GM23338 (cell line): ENCODE measurements around the gene LACRT. TPM values are rescaled to one million over a fixed set of nuclear protein-coding genes. Genes with fewer than 3 reads are reported as not detected.
A peak's percentile ranks its signal among the peaks of the same experiment; 100 is the strongest.

Experiments
- ATAC-seq: fragments of 200-7000 bp; cut with Tn5 transposase; 3 replicates; pipeline ENCODE4 v1.9.1; 2020
- DNase-seq: peaks from one replicate; pipeline ENCODE4 v3.0.0-alpha.2; 2015; ENCODE audit warnings: low spot score
- H2AFZ ChIP-seq: fragments of 200-600 bp; sonication (generic); 2 replicates; pipeline ENCODE4 v1.8.0; 2016; ENCODE audit warnings: antibody characterized with exemption, mild to moderate bottlenecking, moderate library complexity
- H3F3A ChIP-seq: fragments of 200-600 bp; sonication (generic); replicated peaks from 2 replicates; pipeline ENCODE4 v1.8.0; 2017; ENCODE audit warnings: antibody characterized with exemption, mixed run types, low read depth
- H3K27ac ChIP-seq: fragments of 200-600 bp; sonication (generic); 2 replicates; pipeline ENCODE4 v1.6.1; 2016; ENCODE audit warnings: low read depth
- H3K27me3 ChIP-seq: fragments of 200-600 bp; sonication (generic); 2 replicates; pipeline ENCODE4 v1.8.0; 2016; ENCODE audit warnings: mild to moderate bottlenecking, mixed run types, moderate library complexity; ENCODE audit not compliant: insufficient read depth
- H3K36me3 ChIP-seq: fragments of 200-600 bp; sonication (generic); 2 replicates; pipeline ENCODE4 v1.8.0; 2016; ENCODE audit warnings: mild to moderate bottlenecking; ENCODE audit not compliant: insufficient read depth
- H3K4me1 ChIP-seq: fragments of 200-600 bp; sonication (generic); 2 replicates; pipeline ENCODE4 v1.8.0; 2016; ENCODE audit warnings: mild to moderate bottlenecking, moderate library complexity; ENCODE audit not compliant: insufficient read depth
- H3K4me2 ChIP-seq: fragments of 200-600 bp; sonication (generic); 2 replicates; pipeline ENCODE4 v1.7.1; 2017; ENCODE audit warnings: mixed run types
- H3K4me3 ChIP-seq: fragments of 200-600 bp; sonication (generic); 2 replicates; pipeline ENCODE4 v1.6.1; 2016; ENCODE audit warnings: mixed run types
- H3K79me2 ChIP-seq: fragments of 200-600 bp; sonication (generic); replicated peaks from 2 replicates; pipeline ENCODE4 v1.8.0; 2017; ENCODE audit warnings: mild to moderate bottlenecking; ENCODE audit not compliant: insufficient read depth
- H3K9me2 ChIP-seq: fragments of 200-600 bp; sonication (generic); 2 replicates; pipeline ENCODE4 v1.8.0; 2017; ENCODE audit not compliant: insufficient read depth
- H4K20me1 ChIP-seq: fragments of 200-600 bp; sonication (generic); replicated peaks from 2 replicates; pipeline ENCODE4 v1.8.0; 2017; ENCODE audit warnings: mild to moderate bottlenecking; ENCODE audit not compliant: insufficient read depth
- H3K27ac Mint-ChIP-seq: 2 replicates; pipeline ENCODE4 v1.8.0; 2020; ENCODE audit warnings: inconsistent platforms, mild to moderate bottlenecking, moderate library complexity, mixed read lengths
- H3K27me3 Mint-ChIP-seq: 3 replicates; pipeline ENCODE4 v1.8.0; 2022; ENCODE audit warnings: low read depth, mild to moderate bottlenecking, moderate library complexity, mixed read lengths, inconsistent platforms; ENCODE audit not compliant: insufficient read depth, poor library complexity
- H3K36me3 Mint-ChIP-seq: 3 replicates; pipeline ENCODE4 v1.8.0; 2021; ENCODE audit warnings: low read depth, mild to moderate bottlenecking, inconsistent platforms, moderate library complexity, mixed read lengths
- H3K4me1 Mint-ChIP-seq: 3 replicates; pipeline ENCODE4 v1.8.0; 2020; ENCODE audit warnings: mild to moderate bottlenecking, inconsistent platforms, mixed read lengths
- H3K4me3 Mint-ChIP-seq: 3 replicates; pipeline ENCODE4 v1.8.0; 2021; ENCODE audit warnings: moderate library complexity, mild to moderate bottlenecking, inconsistent platforms, mixed read lengths
- H3K9me3 Mint-ChIP-seq: 3 replicates; pipeline ENCODE4 v1.8.0; 2020; ENCODE audit warnings: moderate library complexity, mild to moderate bottlenecking, inconsistent platforms, mixed read lengths
- CREB1 ChIP-seq: fragments of 250-450 bp; sonication (Bioruptor Pico); IDR thresholded peaks from 2 replicates; pipeline ENCODE4 v1.5.0; 2020; ENCODE audit warnings: low read depth, mild to moderate bottlenecking, moderate library complexity
- EZH2 ChIP-seq: fragments of 200-600 bp; sonication (generic); IDR thresholded peaks from one replicate; pipeline ENCODE4 v1.8.0; 2017; ENCODE audit warnings: antibody characterized with exemption, mild to moderate bottlenecking, low read depth; ENCODE audit not compliant: unreplicated experiment
- JUNB ChIP-seq: IDR thresholded peaks from one replicate; pipeline ENCODE4 v1.6.1; 2016; ENCODE audit warnings: antibody characterized with exemption; ENCODE audit not compliant: unreplicated experiment
- NANOG ChIP-seq: IDR thresholded peaks from 2 replicates; pipeline ENCODE4 v1.6.1; 2016; ENCODE audit warnings: antibody characterized with exemption, borderline replicate concordance
- POLR2AphosphoS5 ChIP-seq: IDR thresholded peaks from 2 replicates; pipeline ENCODE4 v1.6.1; 2016; ENCODE audit warnings: antibody characterized with exemption, low read depth
- STAT1 ChIP-seq: IDR thresholded peaks from one replicate; pipeline ENCODE4 v1.6.1; 2016; ENCODE audit warnings: antibody characterized with exemption; ENCODE audit not compliant: unreplicated experiment
- ZNF331 ChIP-seq: fragments of 250-450 bp; sonication (Bioruptor Pico); IDR thresholded peaks from 2 replicates; pipeline ENCODE4 v1.5.0; 2020; ENCODE audit warnings: low read depth, mild to moderate bottlenecking, moderate library complexity
- polyA plus RNA-seq: library from polyadenylated mRNA; unstranded; fragments of >200 nt; fragmentation: Nextera tagmentation; extraction: Ambion mirVana; gene quantifications from 2 replicates; pipeline ENCODE4 v1.2.1, GENCODE V29; 2016
- total RNA-seq: library from RNA; depleted of rRNA; stranded (reverse); fragments of >200 nt; shearing (Covaris generic); gene quantifications from 2 replicates; pipeline ENCODE4 v1.2.3, GENCODE V29; 2014
- TF ChIP-seq, protein P1 (sequence below), 2 experiments: fragments of 200-600 bp in 1 of 2; sonication (generic) in 1 of 2; conservative IDR thresholded peaks; 2 replicates each; pipeline versions ENCODE4 v1.5.1 to v1.6.1; 2016 to 2017; ENCODE audit warnings: antibody characterized with exemption in 2 of 2, low read depth in 2 of 2, mild to moderate bottlenecking in 2 of 2, moderate library complexity in 1 of 2
- TF ChIP-seq, protein P2 (sequence below): IDR thresholded peaks from one replicate; pipeline ENCODE4 v1.6.1; 2018; ENCODE audit warnings: antibody characterized with exemption; ENCODE audit not compliant: unreplicated experiment

LACRT gene
- total and polyA plus RNA-seq, 2 experiments from 2014 or later, result not detected

DNA sequence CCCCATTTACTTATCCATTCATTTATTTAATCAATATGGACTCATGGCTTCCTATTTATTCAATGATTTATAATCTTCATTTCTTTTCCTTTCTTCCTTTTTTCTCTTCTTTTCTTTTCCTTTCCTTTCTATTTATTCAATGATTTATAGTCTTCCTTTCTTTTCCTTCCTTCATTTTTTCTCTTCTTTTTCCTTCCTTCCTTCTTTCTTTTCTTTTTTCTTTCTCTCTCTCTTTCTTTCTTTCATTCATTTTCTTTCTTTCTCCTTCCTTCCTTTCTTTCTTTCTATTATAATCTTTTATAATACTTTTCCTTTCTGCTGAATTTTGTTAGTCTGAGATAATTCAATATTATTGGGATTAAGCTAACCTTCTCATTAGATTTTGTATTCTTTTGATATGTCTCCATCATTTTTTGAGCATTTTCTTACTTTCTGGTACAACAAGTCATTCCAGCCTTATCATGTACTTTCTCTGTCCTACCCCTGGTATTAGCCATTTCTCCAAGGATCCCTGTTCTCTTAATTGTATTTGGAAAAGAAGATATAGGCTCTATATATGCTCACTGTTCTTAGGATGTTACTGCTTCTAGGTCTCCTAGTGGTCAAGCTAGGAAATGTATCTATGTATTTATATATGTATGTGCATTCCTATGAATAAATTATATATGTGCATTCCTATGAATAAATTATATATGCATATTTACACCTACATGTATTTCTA lies 12.1 kb downstream of the LACRT start:
- no peaks in the 10 kb centered on the region; the same call in 2 of the 3 replicates for H3K4me1 Mint-ChIP-seq
- H3K27me3 Mint-ChIP-seq, result no peaks in the 10 kb centered on the region
- Histone ChIP-seq H3K4me1 (no peaks in the 10 kb centered on the region), H3K4me2 (no peak overlapping the region), H4K20me1 (no peaks in the 10 kb centered on the region), H2AFZ (no peak overlapping the region), H3K9me2 (0 out of 2 replicates have a peak, but pooled peaks cover 6% of the 10 kb centered on the region), H3K27ac (no peak overlapping the region), H3F3A (no peaks in the 10 kb centered on the region), H3K27me3 (no peaks in the 10 kb centered on the region; the same call in 1 of the 2 replicates), H3K79me2 (no peaks in the 10 kb centered on the region), H3K36me3 (no peaks in the 10 kb centered on the region), H3K4me3 (no peak overlapping the region)
- DNase-seq (peak; percentile 22), ATAC-seq (no peak)
- peaks cover 12% of the 10 kb centered on the region for H3K36me3 Mint-ChIP-seq
- no peak overlapping the region for H3K4me3 Mint-ChIP-seq
- H3K9me3 Mint-ChIP-seq, result peaks cover 14% of the 10 kb centered on the region
- H3K27ac Mint-ChIP-seq, result no peak overlapping the region
- TF ChIP-seq ZNF331 (CRISPR knock-in tag) (no peak), STAT1 (no peak), CREB1 (CRISPR knock-in tag) (no peak), JUNB (no peak)
- TF ChIP-seq, protein P1, sequence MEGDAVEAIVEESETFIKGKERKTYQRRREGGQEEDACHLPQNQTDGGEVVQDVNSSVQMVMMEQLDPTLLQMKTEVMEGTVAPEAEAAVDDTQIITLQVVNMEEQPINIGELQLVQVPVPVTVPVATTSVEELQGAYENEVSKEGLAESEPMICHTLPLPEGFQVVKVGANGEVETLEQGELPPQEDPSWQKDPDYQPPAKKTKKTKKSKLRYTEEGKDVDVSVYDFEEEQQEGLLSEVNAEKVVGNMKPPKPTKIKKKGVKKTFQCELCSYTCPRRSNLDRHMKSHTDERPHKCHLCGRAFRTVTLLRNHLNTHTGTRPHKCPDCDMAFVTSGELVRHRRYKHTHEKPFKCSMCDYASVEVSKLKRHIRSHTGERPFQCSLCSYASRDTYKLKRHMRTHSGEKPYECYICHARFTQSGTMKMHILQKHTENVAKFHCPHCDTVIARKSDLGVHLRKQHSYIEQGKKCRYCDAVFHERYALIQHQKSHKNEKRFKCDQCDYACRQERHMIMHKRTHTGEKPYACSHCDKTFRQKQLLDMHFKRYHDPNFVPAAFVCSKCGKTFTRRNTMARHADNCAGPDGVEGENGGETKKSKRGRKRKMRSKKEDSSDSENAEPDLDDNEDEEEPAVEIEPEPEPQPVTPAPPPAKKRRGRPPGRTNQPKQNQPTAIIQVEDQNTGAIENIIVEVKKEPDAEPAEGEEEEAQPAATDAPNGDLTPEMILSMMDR (conservative IDR thresholded peaks at IDR 0.05; ENCODE audit: low read depth in 2 of 2), result peak in 1 of 2 experiments; percentile 53; a peak in 3 of 4 replicates

DNA sequence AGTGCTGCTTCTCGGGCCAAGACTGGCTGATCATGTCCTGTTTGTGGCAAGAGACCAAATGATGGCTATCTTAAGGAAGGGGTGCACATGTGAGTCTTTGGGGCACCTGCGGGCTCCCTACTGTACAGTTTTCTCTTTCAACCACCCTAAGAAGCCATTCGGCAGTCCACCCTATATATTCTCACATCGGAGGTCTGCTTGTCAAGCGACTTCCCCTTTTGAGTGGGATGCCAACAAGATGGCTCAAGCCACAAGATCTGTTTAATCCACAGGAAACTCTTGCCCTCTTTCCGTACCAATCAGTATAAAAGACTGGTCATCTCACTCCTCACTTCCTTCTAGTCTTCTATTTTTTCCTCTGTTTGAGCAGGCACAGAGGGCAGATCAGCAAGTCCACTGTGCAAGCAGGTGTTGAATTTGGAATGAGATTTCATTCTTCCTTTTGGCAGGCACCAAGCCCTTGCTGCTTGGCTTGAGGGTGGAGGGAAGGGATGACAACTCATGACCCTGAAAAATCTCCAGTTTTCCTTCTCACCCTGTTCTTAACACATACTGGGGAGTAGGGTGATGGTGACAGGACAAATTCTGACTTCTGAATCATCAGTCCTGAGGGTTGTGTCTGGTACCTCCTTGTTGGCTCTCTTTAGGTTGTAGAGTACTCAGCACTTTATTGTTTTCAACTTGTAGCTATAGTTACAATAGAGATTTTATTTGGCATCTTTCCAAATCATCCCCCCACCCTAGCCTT lies 17.6 kb downstream of the LACRT start:
- Mint-ChIP-seq H3K27ac (no peak overlapping the region), H3K27me3 (peaks cover 7% of the 10 kb centered on the region), H3K36me3 (no peaks in the 10 kb centered on the region), H3K9me3 (no peaks in the 10 kb centered on the region), H3K4me3 (no peak overlapping the region), H3K4me1 (no peaks in the 10 kb centered on the region)
- ATAC-seq, result no peak
- H3K27me3 ChIP-seq, result peaks cover 4% of the 10 kb centered on the region
- H3K27ac ChIP-seq, result no peak overlapping the region
- H3K36me3 ChIP-seq, result no peaks in the 10 kb centered on the region
- H2AFZ ChIP-seq, result no peak overlapping the region
- no peak for DNase-seq
- no peaks in the 10 kb centered on the region for H3K79me2 ChIP-seq
- H3K4me3 ChIP-seq, result no peak overlapping the region
- 0 out of 2 replicates have a peak, but pooled peaks cover 6% of the 10 kb centered on the region for H3K9me2 ChIP-seq
- H4K20me1 ChIP-seq, result no peaks in the 10 kb centered on the region
- H3F3A ChIP-seq, result no peaks in the 10 kb centered on the region
- H3K4me2 ChIP-seq, result no peak overlapping the region
- H3K4me1 ChIP-seq, result no peaks in the 10 kb centered on the region
- TF ChIP-seq, protein P1 (conservative IDR thresholded peaks at IDR 0.05; ENCODE audit: low read depth in 2 of 2), result no peak
- no peak for TF ChIP-seq CREB1 (CRISPR knock-in tag)
- TF ChIP-seq, protein P2, sequence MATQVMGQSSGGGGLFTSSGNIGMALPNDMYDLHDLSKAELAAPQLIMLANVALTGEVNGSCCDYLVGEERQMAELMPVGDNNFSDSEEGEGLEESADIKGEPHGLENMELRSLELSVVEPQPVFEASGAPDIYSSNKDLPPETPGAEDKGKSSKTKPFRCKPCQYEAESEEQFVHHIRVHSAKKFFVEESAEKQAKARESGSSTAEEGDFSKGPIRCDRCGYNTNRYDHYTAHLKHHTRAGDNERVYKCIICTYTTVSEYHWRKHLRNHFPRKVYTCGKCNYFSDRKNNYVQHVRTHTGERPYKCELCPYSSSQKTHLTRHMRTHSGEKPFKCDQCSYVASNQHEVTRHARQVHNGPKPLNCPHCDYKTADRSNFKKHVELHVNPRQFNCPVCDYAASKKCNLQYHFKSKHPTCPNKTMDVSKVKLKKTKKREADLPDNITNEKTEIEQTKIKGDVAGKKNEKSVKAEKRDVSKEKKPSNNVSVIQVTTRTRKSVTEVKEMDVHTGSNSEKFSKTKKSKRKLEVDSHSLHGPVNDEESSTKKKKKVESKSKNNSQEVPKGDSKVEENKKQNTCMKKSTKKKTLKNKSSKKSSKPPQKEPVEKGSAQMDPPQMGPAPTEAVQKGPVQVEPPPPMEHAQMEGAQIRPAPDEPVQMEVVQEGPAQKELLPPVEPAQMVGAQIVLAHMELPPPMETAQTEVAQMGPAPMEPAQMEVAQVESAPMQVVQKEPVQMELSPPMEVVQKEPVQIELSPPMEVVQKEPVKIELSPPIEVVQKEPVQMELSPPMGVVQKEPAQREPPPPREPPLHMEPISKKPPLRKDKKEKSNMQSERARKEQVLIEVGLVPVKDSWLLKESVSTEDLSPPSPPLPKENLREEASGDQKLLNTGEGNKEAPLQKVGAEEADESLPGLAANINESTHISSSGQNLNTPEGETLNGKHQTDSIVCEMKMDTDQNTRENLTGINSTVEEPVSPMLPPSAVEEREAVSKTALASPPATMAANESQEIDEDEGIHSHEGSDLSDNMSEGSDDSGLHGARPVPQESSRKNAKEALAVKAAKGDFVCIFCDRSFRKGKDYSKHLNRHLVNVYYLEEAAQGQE, result no peak
- no peak for TF ChIP-seq EZH2
- no peak for TF ChIP-seq ZNF331 (CRISPR knock-in tag)
- no peak for TF ChIP-seq POLR2AphosphoS5
- no peak for TF ChIP-seq NANOG
